SK-N-SH treated with all-trans-retinoic acid at 6 μM for 48 hours (cell line): ENCODE data around the gene CPOX.

Experiments used
- ARNTL ChIP-seq: fragments of 450-650 bp; formaldehyde crosslinking; IDR thresholded peaks from 2 replicates; pipeline ENCODE4 v1.5.0; 2020; ENCODE audit warnings: low read depth, mild to moderate bottlenecking, moderate library complexity, borderline replicate concordance
- CREB5 ChIP-seq: fragments of 250-450 bp; sonication (Bioruptor Pico); IDR thresholded peaks from 2 replicates; pipeline ENCODE4 v1.5.1; 2020; ENCODE audit warnings: low read depth, mild to moderate bottlenecking, moderate library complexity
- ISL1 ChIP-seq: fragments of 250-450 bp; sonication (Bioruptor Pico); IDR thresholded peaks from 2 replicates; pipeline ENCODE4 v2.1.2; 2022; ENCODE audit warnings: mild to moderate bottlenecking, moderate library complexity
- TSHZ2 ChIP-seq: fragments of 250-450 bp; sonication (Bioruptor Pico); IDR thresholded peaks from 2 replicates; pipeline ENCODE4 v1.5.0; 2020; ENCODE audit warnings: mild to moderate bottlenecking, moderate library complexity
- ZC3H10 ChIP-seq: fragments of 250-450 bp; sonication (Bioruptor Pico); IDR thresholded peaks from 2 replicates; pipeline ENCODE4 v1.5.1; 2021; ENCODE audit warnings: mild to moderate bottlenecking, moderate library complexity
- ZFP30 ChIP-seq: fragments of 450-650 bp; formaldehyde crosslinking; IDR thresholded peaks from 2 replicates; pipeline ENCODE4 v1.5.0; 2022; ENCODE audit warnings: mild to moderate bottlenecking, moderate library complexity
- ZNF70 ChIP-seq: fragments of 450-650 bp; formaldehyde crosslinking; IDR thresholded peaks from 2 replicates; pipeline ENCODE4 v1.5.0; 2020; ENCODE audit warnings: mild to moderate bottlenecking, moderate library complexity
- TF ChIP-seq, protein P1 (sequence below): fragments of 250-450 bp; sonication (Bioruptor Pico); IDR thresholded peaks from 2 replicates; pipeline ENCODE4 v1.8.0; 2020; ENCODE audit warnings: mild to moderate bottlenecking, moderate library complexity, borderline replicate concordance
- TF ChIP-seq, protein P2 (sequence below): fragments of 250-450 bp; sonication (Bioruptor Pico); IDR thresholded peaks from 2 replicates; pipeline ENCODE4 v1.5.1; 2021; ENCODE audit warnings: mild to moderate bottlenecking, moderate library complexity

GRCh38 chr3:98593046-98593936, at the start of gene CPOX:
- TF ChIP-seq ZFP30 (CRISPR knock-in tag) (no peak), ISL1 (CRISPR knock-in tag) (no peak), ZC3H10 (no peak), ARNTL (CRISPR knock-in tag) (no peak), ZNF70 (CRISPR knock-in tag) (no peak), TSHZ2 (CRISPR knock-in tag) (peak; percentile 15; the same call in 1 of the 2 replicates), CREB5 (CRISPR knock-in tag) (no peak)
- TF ChIP-seq, protein P1, sequence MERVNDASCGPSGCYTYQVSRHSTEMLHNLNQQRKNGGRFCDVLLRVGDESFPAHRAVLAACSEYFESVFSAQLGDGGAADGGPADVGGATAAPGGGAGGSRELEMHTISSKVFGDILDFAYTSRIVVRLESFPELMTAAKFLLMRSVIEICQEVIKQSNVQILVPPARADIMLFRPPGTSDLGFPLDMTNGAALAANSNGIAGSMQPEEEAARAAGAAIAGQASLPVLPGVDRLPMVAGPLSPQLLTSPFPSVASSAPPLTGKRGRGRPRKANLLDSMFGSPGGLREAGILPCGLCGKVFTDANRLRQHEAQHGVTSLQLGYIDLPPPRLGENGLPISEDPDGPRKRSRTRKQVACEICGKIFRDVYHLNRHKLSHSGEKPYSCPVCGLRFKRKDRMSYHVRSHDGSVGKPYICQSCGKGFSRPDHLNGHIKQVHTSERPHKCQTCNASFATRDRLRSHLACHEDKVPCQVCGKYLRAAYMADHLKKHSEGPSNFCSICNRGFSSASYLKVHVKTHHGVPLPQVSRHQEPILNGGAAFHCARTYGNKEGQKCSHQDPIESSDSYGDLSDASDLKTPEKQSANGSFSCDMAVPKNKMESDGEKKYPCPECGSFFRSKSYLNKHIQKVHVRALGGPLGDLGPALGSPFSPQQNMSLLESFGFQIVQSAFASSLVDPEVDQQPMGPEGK (CRISPR knock-in tag): no peak
- TF ChIP-seq, protein P2, sequence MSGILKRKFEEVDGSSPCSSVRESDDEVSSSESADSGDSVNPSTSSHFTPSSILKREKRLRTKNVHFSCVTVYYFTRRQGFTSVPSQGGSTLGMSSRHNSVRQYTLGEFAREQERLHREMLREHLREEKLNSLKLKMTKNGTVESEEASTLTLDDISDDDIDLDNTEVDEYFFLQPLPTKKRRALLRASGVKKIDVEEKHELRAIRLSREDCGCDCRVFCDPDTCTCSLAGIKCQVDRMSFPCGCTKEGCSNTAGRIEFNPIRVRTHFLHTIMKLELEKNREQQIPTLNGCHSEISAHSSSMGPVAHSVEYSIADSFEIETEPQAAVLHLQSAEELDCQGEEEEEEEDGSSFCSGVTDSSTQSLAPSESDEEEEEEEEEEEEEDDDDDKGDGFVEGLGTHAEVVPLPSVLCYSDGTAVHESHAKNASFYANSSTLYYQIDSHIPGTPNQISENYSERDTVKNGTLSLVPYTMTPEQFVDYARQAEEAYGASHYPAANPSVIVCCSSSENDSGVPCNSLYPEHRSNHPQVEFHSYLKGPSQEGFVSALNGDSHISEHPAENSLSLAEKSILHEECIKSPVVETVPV (CRISPR knock-in tag): no peak
